Activated T-helper 17 cell treated with anti-CD3 and anti-CD28 coated beads, Interleukin-2, amount 50 U/mL, for 72 hours (primary cell): ENCODE measurements around the gene DDIT3. TPM values are rescaled to one million over a fixed set of nuclear protein-coding genes. Genes with fewer than 3 reads are reported as not detected.
"Not testable (repeated sequence)": the region's sequence is repeated elsewhere in the genome, so short reads cannot be mapped to it uniquely, and the experiment has no call there.

Source experiments
- ATAC-seq: fragments of 150-1000 bp; cut with Tn5 transposase; replicated peaks from 2 replicates; pipeline ENCODE4 v1.10.0; 2021; ENCODE audit warnings: mild to moderate bottlenecking, moderate library complexity
- H3K27ac Mint-ChIP-seq: one replicate; pipeline ENCODE4 v1.8.0; 2022; ENCODE audit warnings: mixed read lengths
- H3K27me3 Mint-ChIP-seq: one replicate; pipeline ENCODE4 v1.8.0; 2022; ENCODE audit warnings: mixed read lengths
- H3K36me3 Mint-ChIP-seq: one replicate; pipeline ENCODE4 v1.8.0; 2022; ENCODE audit warnings: low read depth, mild to moderate bottlenecking, mixed read lengths
- H3K4me1 Mint-ChIP-seq: one replicate; pipeline ENCODE4 v1.8.0; 2022; ENCODE audit warnings: mixed read lengths
- H3K4me3 Mint-ChIP-seq: one replicate; pipeline ENCODE4 v1.8.0; 2022; ENCODE audit warnings: mild to moderate bottlenecking, mixed read lengths
- H3K9me3 Mint-ChIP-seq: one replicate; pipeline ENCODE4 v1.8.0; 2022; ENCODE audit warnings: mixed read lengths
- total RNA-seq, 2 donors: library from RNA; stranded (reverse); gene quantifications; one replicate each; pipeline ENCODE4 v1.2.3, GENCODE V29; 2022

DDIT3 gene
- total RNA-seq, 2 donors from 2014 or later, result 14.2 to 25.3 TPM

DNA sequence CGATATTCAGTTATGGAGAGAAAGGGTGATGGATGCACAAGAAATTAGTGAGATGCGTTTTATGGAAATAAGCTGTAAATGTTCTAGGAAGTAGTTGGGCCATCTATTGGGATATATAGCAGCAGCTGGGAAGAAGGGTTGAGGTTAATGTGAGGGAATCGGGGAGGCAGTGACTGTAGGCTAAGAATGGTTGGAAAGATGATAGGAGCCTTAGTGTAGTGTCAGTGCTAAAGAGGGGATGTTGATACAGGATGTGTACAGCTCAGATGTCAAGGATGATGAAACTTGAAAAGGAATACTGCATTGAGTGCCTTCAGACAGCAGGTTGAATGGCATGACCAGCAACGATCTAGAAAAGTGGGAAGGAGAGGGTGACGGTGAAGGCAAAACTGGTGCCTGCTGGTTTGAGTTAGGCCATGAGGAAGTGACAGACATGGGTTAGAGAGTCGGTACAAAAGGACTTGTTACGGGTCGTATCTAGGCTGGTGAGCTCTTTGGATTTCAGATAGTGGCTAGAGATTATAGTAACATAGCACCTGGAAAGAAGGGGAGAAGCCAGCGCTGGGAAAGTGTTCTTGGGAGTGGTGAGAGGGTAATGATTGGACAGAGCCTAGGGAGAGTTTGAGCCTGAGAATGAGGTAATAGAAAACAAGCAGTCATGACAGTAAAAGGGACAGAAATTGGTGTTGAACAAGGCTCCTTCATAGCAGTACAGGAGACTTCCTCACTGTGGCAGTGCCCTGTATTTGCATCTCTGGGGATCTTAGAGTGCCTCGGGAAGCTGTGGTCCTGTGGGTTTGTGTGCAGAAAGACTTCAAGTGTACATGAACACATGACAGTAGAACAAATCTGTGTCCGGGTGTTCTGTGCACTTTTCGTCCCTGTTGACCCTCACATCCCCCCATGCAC is 22.8 kb downstream of the DDIT3 start:
- no peak for ATAC-seq
- H3K27me3 Mint-ChIP-seq, result no peaks in the 10 kb centered on the region
- H3K27ac Mint-ChIP-seq, result peak overlapping the region; percentile 24
- no peaks in the 10 kb centered on the region for H3K9me3 Mint-ChIP-seq
- H3K4me3 Mint-ChIP-seq, result no peak overlapping the region
- peaks cover 5% of the 10 kb centered on the region for H3K4me1 Mint-ChIP-seq
- H3K36me3 Mint-ChIP-seq, result peaks cover 93% of the 10 kb centered on the region

DNA sequence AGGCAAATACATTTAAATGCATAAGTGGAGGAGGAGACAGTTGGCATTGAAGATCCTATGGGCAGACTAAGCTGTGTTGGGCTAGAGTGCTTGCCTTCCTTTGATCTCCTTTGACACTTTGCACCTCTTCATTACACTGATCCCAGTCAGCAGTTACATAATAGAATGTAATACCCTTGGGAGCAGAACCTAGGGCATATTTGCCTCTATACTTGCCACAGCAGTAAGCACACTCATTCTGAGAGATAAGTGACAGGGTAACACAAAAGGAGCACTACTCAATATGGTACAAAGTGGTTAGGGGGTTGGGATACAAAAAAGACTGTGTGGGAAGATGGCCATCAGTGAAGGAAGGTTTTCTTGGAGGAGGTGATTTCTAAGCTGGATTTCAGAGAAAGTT is 23.5 kb downstream of the DDIT3 start:
- peak; percentile 37 for ATAC-seq
- H3K4me3 Mint-ChIP-seq, result no peak overlapping the region
- no peaks in the 10 kb centered on the region for H3K27me3 Mint-ChIP-seq
- peaks cover 93% of the 10 kb centered on the region for H3K36me3 Mint-ChIP-seq
- H3K9me3 Mint-ChIP-seq, result no peaks in the 10 kb centered on the region
- H3K4me1 Mint-ChIP-seq, result peaks cover 5% of the 10 kb centered on the region
- no peak overlapping the region for H3K27ac Mint-ChIP-seq

DNA sequence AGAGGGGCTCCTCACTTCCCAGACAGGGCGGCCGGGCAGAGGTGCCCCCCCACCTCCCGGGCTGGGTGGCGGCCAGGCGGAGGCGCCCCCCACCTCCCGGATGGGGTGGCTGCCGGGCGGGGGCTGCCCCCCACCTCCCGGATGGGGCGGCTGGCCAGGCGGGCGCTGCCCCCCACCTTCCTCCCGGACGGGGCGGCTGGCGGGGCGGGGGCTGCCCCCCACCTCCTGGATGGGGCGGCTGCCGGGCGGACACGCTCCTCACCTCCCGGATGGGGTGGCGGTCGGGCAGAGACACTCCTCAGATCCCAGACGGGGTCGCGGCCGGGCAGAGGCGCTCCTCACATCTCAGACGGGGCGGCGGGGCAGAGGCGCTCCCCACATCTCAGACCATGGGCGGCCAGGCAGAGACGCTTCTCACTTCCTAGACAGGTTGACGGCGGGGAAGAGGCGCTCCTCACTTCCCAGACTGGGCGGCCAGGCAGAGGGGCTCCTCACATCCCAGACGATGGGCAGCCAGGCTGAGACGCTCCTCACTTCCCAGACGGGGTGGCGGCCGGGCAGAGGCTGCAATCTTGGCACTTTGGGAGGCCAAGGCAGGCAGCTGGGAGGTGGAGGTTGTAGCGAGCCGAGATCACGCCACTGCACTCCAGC is 25.1 kb downstream of the DDIT3 start:
- H3K9me3 Mint-ChIP-seq, H3K27ac Mint-ChIP-seq, H3K27me3 Mint-ChIP-seq, H3K4me3 Mint-ChIP-seq, ATAC-seq: not testable (repeated sequence)
- Mint-ChIP-seq H3K36me3 (peaks cover 93% of the 10 kb centered on the region), H3K4me1 (peaks cover 10% of the 10 kb centered on the region)

DNA sequence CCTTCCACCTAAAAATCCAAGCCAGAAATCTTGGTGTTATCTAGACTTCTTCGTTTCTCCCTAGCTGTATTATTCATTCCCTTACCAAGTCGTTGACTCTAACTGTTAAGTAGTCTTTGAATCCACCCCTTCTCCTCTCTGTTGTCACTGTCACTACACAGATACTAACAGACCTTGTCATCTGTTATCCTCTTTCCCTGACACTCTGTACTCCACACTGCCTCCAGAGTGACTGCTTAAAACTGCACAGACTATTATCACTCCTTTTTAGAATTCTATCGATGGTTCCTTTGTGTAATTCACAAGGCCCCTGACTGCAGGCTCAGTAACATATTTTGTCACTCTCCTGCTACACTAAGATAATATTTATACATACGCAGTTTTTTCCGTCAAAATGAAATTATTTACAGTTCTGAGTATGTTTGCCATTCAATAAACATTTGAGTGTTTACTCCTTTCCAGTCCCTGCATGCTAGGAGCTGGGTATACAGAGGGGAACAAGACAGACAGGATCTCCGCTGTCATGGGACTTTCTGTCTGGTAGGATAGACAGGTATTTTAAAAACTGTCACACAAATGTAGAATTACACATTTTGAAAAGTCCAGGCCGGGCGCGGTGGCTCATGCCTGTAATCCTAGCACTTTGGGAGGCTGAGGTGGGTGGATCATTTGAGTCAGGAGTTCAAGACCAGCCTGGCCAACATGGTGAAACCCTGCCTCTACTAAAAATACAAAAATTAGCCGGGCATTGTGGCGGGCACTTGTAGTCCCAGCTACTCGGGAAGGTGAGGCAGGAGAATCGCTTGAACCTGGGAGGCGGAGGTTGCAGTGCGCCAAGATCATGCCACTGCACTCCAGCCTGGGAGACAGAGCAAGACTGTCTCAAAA is 28.7 kb downstream of the DDIT3 start:
- H3K27ac Mint-ChIP-seq, result no peak overlapping the region
- H3K36me3 Mint-ChIP-seq, result peaks cover 86% of the 10 kb centered on the region
- no peaks in the 10 kb centered on the region for H3K9me3 Mint-ChIP-seq
- H3K4me3 Mint-ChIP-seq, result no peak overlapping the region
- no peaks in the 10 kb centered on the region for H3K27me3 Mint-ChIP-seq
- H3K4me1 Mint-ChIP-seq, result peaks cover 20% of the 10 kb centered on the region
- ATAC-seq, result no peak

DNA sequence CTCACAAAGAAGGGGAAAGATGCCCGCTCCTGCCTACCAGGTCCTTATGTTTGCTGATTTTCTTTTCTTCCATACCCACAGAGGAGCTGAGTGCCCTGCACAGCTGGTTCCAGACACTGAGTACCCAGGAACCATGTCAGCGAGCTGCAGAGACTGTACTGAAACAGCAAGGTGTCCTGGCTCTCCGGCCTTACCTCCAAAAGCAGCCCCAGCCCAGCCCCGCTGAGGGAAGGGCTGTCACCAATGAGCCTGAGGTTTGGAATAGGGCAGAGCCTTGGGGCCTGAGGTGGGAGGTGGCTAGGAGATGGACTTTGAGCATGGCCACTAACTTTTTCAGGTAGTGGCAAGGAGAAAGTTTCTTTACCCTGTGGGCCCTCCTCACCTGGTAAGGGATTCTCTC is 30.2 kb downstream of the DDIT3 start:
- Mint-ChIP-seq H3K4me3 (no peak overlapping the region), H3K4me1 (peaks cover 20% of the 10 kb centered on the region), H3K9me3 (no peaks in the 10 kb centered on the region), H3K27ac (no peak overlapping the region), H3K27me3 (no peaks in the 10 kb centered on the region), H3K36me3 (peaks cover 71% of the 10 kb centered on the region)
- no peak for ATAC-seq

DNA sequence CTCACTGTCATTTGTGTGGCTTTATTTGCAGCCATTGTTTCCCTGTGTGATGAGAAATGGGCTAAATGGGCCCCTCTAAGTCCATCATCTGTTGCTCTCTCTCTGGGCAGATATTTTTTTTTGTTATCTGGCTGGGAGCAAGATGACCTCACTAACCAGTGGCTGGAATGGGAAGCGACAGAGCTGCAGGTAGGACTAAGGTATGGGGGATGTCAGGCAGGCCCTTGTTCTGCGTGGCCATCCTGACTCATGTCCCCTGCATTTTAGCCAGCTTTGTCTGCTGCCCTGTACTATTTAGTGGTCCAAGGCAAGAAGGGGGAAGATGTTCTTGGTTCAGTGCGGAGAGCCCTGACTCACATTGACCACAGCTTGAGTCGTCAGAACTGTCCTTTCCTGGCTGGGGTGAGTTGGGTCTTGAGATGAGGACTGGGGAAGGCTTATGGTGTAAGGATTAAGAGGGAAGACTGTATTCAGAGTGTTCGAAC is 31.1 kb downstream of the DDIT3 start:
- Mint-ChIP-seq H3K4me3 (peak overlapping the region; percentile 87), H3K9me3 (no peaks in the 10 kb centered on the region), H3K4me1 (peaks cover 20% of the 10 kb centered on the region), H3K27ac (peak overlapping the region; percentile 88), H3K36me3 (peaks cover 62% of the 10 kb centered on the region), H3K27me3 (no peaks in the 10 kb centered on the region)
- ATAC-seq, result no peak

DNA sequence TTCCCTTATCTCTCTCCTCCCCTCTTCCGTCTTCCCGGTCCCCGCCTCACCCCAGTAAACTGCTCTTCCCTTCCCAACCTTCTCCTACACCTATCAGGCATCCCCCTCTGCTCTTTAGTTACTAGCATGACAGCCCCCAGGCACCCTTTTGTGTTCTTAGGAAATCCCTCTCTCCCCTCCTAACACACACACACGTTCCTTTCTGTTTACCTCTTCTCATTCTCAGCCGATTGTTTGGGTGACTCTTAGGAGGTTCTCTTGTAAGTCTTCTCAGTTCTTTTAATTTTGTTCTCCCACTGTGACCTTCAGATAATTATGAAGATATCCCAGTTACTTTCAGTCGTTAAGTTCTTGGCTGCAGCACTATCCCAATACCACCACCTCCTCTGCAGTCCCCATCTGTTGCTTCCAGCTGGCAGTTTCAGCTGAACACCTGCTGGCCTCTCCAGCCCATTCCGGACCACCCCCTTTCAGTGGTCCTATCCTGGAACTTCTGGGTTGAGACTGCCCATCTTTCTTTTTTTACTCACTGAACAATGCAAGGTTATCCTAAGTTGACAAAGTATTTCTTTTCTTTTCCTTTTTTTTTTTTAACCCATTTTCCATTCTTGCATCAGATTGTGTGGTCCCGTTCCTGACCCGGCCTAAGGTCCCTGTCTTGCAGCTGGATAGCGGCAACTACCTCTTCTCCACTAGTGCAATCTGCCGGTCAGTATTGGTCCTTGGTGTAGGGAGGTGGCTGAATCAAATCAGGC is 31.7 kb downstream of the DDIT3 start:
- no peak for ATAC-seq
- H3K27ac Mint-ChIP-seq, result peak overlapping the region; percentile 88
- no peaks in the 10 kb centered on the region for H3K9me3 Mint-ChIP-seq
- H3K36me3 Mint-ChIP-seq, result peaks cover 57% of the 10 kb centered on the region
- peaks cover 20% of the 10 kb centered on the region for H3K4me1 Mint-ChIP-seq
- no peaks in the 10 kb centered on the region for H3K27me3 Mint-ChIP-seq
- H3K4me3 Mint-ChIP-seq, result peak overlapping the region; percentile 87

DNA sequence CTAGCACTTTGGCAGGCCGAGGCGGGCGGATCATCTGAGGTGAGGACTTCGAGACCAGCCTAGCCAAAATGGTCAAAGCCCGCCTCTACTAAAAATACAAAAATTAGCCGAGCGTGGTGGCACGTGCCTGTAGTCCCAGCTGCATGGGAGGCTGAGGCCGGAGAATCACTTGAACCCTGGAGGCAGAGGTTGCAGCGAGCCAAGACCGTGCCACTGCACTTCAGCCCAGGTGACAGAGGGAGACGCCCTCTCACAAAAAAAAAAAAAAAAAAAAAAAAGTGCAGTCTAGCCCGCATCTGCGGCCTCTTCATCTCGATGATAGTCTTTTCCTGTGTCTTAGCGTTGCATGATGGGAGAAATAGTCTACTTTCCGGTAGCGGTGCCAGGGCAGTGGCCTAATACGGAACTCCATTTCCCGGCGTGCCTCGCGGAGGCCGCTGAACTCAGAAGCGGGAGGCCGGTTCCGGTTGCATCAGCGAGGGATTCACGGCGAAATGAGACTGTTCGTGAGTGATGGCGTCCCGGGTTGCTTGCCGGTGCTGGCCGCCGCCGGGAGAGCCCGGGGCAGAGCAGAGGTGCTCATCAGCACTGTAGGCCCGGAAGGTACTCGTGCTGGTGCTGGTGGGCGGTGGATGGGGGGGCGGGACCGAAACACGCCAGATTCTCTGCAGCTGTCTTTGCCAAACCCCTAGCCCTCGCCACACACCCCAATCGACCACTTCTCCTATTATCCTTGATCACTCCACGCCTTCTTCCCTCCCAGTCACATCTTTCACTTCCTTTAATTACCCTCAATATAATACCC is 32.5 kb downstream of the DDIT3 start, which contains the start of gene MARS1:
Gene MARS1 (plus strand): TSS at position 472 of the 805 bp plus-strand sequence. CDS start 23 bp downstream, at position 495.
- Mint-ChIP-seq H3K9me3 (no peaks in the 10 kb centered on the region), H3K27ac (peak within 1 kb of the TSS; percentile 88), H3K27me3 (no peaks in the 10 kb centered on the region), H3K36me3 (peaks cover 53% of the 10 kb centered on the region), H3K4me3 (peak within 1 kb of the TSS; percentile 87), H3K4me1 (peaks cover 26% of the 10 kb centered on the region)
- peak; percentile 99 for ATAC-seq

DNA sequence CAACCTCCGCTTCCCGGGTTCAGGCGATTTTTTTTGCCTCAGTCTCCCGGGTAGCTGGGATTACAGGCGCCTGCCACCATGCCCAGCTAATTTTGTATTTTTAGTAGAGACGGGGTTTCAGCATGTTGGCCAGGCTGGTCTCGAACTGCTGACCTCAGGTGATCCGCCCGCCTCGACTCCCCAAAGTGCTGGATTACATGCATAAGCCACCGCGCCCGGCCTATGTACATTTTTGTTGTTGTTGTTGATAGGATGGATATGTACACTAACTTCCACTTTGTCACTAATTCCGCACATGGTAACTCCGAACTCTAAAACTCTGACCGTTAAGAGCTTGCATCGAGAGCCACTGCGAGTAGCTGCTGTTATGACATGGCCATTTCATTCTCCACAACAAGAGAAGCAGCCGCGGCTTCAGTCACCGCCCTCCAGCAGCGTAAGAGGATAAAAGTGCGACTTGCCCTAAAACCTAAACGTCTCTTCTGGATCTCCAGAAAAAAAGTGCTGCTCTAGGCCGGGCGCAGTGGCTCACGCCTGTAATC is 33.2 kb downstream of the DDIT3 start:
- Mint-ChIP-seq H3K4me3 (peak overlapping the region; percentile 87), H3K4me1 (peaks cover 26% of the 10 kb centered on the region), H3K27ac (peak overlapping the region; percentile 88), H3K27me3 (no peaks in the 10 kb centered on the region), H3K36me3 (peaks cover 46% of the 10 kb centered on the region), H3K9me3 (no peaks in the 10 kb centered on the region)
- no peak for ATAC-seq

DNA sequence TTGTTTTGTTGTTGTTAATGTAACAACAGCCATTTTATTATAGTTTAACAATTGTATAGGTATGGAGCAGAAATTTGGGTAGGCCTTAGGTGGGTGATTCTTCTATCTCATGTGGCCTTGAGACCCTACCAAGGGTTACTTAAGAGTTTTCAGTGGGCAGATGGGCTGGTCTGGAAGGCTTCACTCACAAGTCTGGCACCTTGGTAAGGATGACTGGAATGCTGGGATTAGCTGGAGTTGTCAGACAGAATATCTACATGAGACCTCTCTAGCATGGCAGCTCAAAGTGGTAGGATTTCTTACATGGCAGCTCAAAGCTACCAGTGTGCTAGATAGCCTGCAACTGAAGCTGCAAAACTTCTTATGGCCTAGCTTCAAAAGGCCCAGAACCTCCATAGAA is 34.6 kb downstream of the DDIT3 start:
- Mint-ChIP-seq H3K4me3 (no peak overlapping the region), H3K4me1 (peaks cover 31% of the 10 kb centered on the region), H3K9me3 (no peaks in the 10 kb centered on the region), H3K27me3 (no peaks in the 10 kb centered on the region), H3K27ac (no peak overlapping the region), H3K36me3 (peaks cover 32% of the 10 kb centered on the region)
- ATAC-seq, result no peak

DNA sequence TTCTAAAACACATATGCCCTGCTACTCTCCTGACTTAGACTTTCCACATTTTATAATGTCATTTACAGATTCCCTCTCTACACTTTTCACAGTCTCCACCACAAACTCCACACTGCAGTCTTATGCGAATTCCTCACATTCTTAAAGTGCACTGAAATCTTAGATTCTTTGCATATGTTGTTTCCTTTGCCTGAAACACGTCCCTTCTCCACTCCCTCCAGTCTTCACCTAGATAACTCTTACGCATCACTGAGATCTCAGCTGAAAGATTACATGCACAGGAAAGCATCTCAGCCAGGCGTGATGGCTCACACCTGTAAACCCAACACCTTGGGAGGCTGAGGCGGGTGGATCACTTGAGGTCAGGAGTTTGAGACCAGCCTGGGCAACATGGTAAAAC is 36.8 kb downstream of the DDIT3 start:
- Mint-ChIP-seq H3K4me3 (no peak overlapping the region), H3K9me3 (no peaks in the 10 kb centered on the region), H3K4me1 (peaks cover 34% of the 10 kb centered on the region), H3K27me3 (no peaks in the 10 kb centered on the region), H3K27ac (peak overlapping the region; percentile 39), H3K36me3 (peaks cover 21% of the 10 kb centered on the region)
- ATAC-seq, result no peak

DNA sequence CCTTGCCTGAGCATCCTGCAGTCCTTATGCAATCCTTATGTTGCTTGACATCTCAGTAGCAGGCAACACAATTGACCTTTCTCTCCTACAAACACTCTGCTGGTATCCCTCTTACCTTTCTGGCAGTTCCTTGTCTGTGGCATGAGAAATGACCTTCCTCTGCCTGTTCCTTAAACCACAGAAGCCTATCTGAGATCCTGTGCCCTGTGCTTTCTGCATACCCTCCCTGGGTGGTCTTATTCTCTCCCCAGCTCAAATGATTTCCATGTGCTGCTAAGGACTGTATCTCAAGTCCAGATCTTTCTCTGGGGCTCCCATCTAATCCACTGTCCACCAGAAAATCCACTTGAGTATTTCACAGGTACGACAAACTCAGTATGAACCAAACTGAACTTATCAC is 38.6 kb downstream of the DDIT3 start:
- Mint-ChIP-seq H3K4me3 (peak overlapping the region; percentile 92), H3K9me3 (no peaks in the 10 kb centered on the region), H3K27me3 (no peaks in the 10 kb centered on the region), H3K36me3 (peaks cover 29% of the 10 kb centered on the region), H3K4me1 (peaks cover 36% of the 10 kb centered on the region), H3K27ac (peak overlapping the region; percentile 96)
- no peak for ATAC-seq
